Spinal cord (tissue), 10 donors: ENCODE measurements around the gene NOTCH3. TPM values are rescaled to one million over a fixed set of nuclear protein-coding genes. Genes with fewer than 3 reads are reported as not detected.
A peak's percentile ranks its signal among the peaks of the same experiment; 100 is the strongest.

ENCODE experiments used
- DNase-seq, 6 donors: peaks; one replicate each; pipeline versions ENCODE4 v3.0.0 to v3.0.0-alpha.2; 2013 to 2015; ENCODE audit warnings: low spot score in 6 of 6, low read depth in 4 of 6
- H3K27ac ChIP-seq: one replicate; pipeline ENCODE4 v1.5.1; 2013; ENCODE audit warnings: low read depth, low read length, control low read depth
- H3K27me3 ChIP-seq: one replicate; pipeline ENCODE4 v1.6.1; 2013; ENCODE audit warnings: low read length; ENCODE audit not compliant: control insufficient read depth, insufficient read depth
- H3K36me3 ChIP-seq: one replicate; pipeline ENCODE4 v1.6.1; 2013; ENCODE audit warnings: low read length; ENCODE audit not compliant: control insufficient read depth, insufficient read depth
- H3K4me1 ChIP-seq: one replicate; pipeline ENCODE4 v1.6.1; 2013; ENCODE audit warnings: low read length; ENCODE audit not compliant: control insufficient read depth, insufficient read depth
- H3K4me3 ChIP-seq: one replicate; pipeline ENCODE4 v1.5.1; 2013; ENCODE audit warnings: low read depth, low read length, control low read depth
- H3K9me3 ChIP-seq: one replicate; pipeline ENCODE4 v1.6.1; 2013; ENCODE audit warnings: low read length; ENCODE audit not compliant: control insufficient read depth, insufficient read depth
- WGBS: methylation state at CpG from one replicate; pipeline ENCODE4 v1.1.5; 2013; ENCODE audit warnings: missing lambda C conversion rate; ENCODE audit not compliant: insufficient coverage; 5-methylcytosine and 5-hydroxymethylcytosine counted together
- polyA plus RNA-seq, 2 donors: library from polyadenylated mRNA; unstranded; fragments of 120-200 nt; gene quantifications; one replicate each; pipeline ENCODE4 v1.2.1, GENCODE V29; 2013; ENCODE audit not compliant: insufficient read length in 2 of 2
- total RNA-seq, 2 donors: library from RNA; depleted of rRNA in 1 of 2; stranded (reverse); fragments of 120-200 nt in 1 of 2; fragments of >200 nt in 1 of 2; gene quantifications; one replicate each; pipeline versions ENCODE4 v1.2.3 to v1.2.4, GENCODE V29; 2013 to 2014
- donor health status: healthy.

Gene NOTCH3
- total and polyA plus RNA-seq, 4 donors = 34.9 to 76.3 (median 56.4) TPM

GRCh38 chr19:15173746-15174404 is 26.9 kb downstream of the NOTCH3 start:
- peaks cover 82% of the 10 kb centered on the region for H3K36me3 ChIP-seq
- WGBS = 99% methylated on average over 26 of the region's 37 CpGs

GRCh38 chr19:15170345-15170744 is 30.4 kb downstream of the NOTCH3 start:
- WGBS = 93% methylated on average over 21 of the region's 32 CpGs
- Histone ChIP-seq H3K4me3 (no peak overlapping the region), H3K9me3 (peaks cover 1% of the 10 kb centered on the region), H3K4me1 (no peaks in the 10 kb centered on the region), H3K27me3 (no peaks in the 10 kb centered on the region), H3K36me3 (peaks cover 77% of the 10 kb centered on the region), H3K27ac (no peak overlapping the region)
- no peak for DNase-seq

More at GRCh38 chr19:15173746-15174404, 26.9 kb downstream of the NOTCH3 start:
- Histone ChIP-seq H3K9me3 (no peaks in the 10 kb centered on the region), H3K27ac (no peak overlapping the region), H3K4me1 (peaks cover 9% of the 10 kb centered on the region), H3K27me3 (no peaks in the 10 kb centered on the region), H3K4me3 (no peak overlapping the region)
- DNase-seq = no peak

- 96% methylated on average over 7 of the region's 10 CpGs for WGBS
- H3K9me3 ChIP-seq = peaks cover 1% of the 10 kb centered on the region
- DNase-seq = no peak
- no peak overlapping the region for H3K4me3 ChIP-seq
- no peak overlapping the region for H3K27ac ChIP-seq
- H3K27me3 ChIP-seq = no peaks in the 10 kb centered on the region
- no peaks in the 10 kb centered on the region for H3K4me1 ChIP-seq
- peaks cover 79% of the 10 kb centered on the region for H3K36me3 ChIP-seq
Observed at GRCh38 chr19:15169541-15170285, 31.1 kb downstream of the NOTCH3 start.

- H3K36me3 ChIP-seq = peaks cover 78% of the 10 kb centered on the region
- 95% methylated on average over 4 of the region's 4 CpGs for WGBS
- no peaks in the 10 kb centered on the region for H3K4me1 ChIP-seq
- DNase-seq = no peak
- peaks cover 1% of the 10 kb centered on the region for H3K9me3 ChIP-seq
- H3K27ac ChIP-seq = no peak overlapping the region
- no peaks in the 10 kb centered on the region for H3K27me3 ChIP-seq
- no peak overlapping the region for H3K4me3 ChIP-seq
Observed at GRCh38 chr19:15166700-15167099, 34.1 kb downstream of the NOTCH3 start.

GRCh38 chr19:15161028-15161984 is 39.5 kb downstream of the NOTCH3 start:
- DNase-seq = no peak
- H3K27me3 ChIP-seq = no peaks in the 10 kb centered on the region
- peaks cover 59% of the 10 kb centered on the region for H3K36me3 ChIP-seq
- H3K4me3 ChIP-seq = no peak overlapping the region
- 97% methylated on average over 41 of the region's 42 CpGs for WGBS
- peaks cover 7% of the 10 kb centered on the region for H3K9me3 ChIP-seq
- no peaks in the 10 kb centered on the region for H3K4me1 ChIP-seq
- H3K27ac ChIP-seq = no peak overlapping the region

- no peak for DNase-seq
- Histone ChIP-seq H3K27me3 (no peaks in the 10 kb centered on the region), H3K27ac (no peak overlapping the region), H3K36me3 (peaks cover 42% of the 10 kb centered on the region), H3K4me1 (no peaks in the 10 kb centered on the region), H3K4me3 (no peak overlapping the region), H3K9me3 (peaks cover 7% of the 10 kb centered on the region)
- 94% methylated on average over 2 of the region's 3 CpGs for WGBS
Observed at GRCh38 chr19:15159251-15159650, 41.5 kb downstream of the NOTCH3 start.

GRCh38 chr19:15156391-15156790 is 44.4 kb downstream of the NOTCH3 start:
- H3K4me3 ChIP-seq = no peak overlapping the region
- H3K27ac ChIP-seq = no peak overlapping the region
- H3K4me1 ChIP-seq = no peaks in the 10 kb centered on the region
- peaks cover 7% of the 10 kb centered on the region for H3K9me3 ChIP-seq
- no peaks in the 10 kb centered on the region for H3K27me3 ChIP-seq
- H3K36me3 ChIP-seq = peaks cover 19% of the 10 kb centered on the region
- DNase-seq = no peak
- 100% methylated on average over 1 of the region's 4 CpGs for WGBS

- H3K4me3 ChIP-seq = no peak overlapping the region
Observed at GRCh38 chr19:15155296-15155695, 45.5 kb downstream of the NOTCH3 start.

GRCh38 chr19:15154002-15154612 is 46.7 kb downstream of the NOTCH3 start:
- no peaks in the 10 kb centered on the region for H3K27me3 ChIP-seq
- no peaks in the 10 kb centered on the region for H3K36me3 ChIP-seq
- no peaks in the 10 kb centered on the region for H3K9me3 ChIP-seq
- H3K4me3 ChIP-seq = no peak overlapping the region
- WGBS = 100% methylated on average over 3 of the region's 3 CpGs
- no peaks in the 10 kb centered on the region for H3K4me1 ChIP-seq
- DNase-seq = peak in 1 of 6 donors; percentile 7
- no peak overlapping the region for H3K27ac ChIP-seq

More at GRCh38 chr19:15155296-15155695, 45.5 kb downstream of the NOTCH3 start:
- Histone ChIP-seq H3K27me3 (no peaks in the 10 kb centered on the region), H3K9me3 (peaks cover 7% of the 10 kb centered on the region), H3K36me3 (peaks cover 8% of the 10 kb centered on the region), H3K4me1 (no peaks in the 10 kb centered on the region), H3K27ac (no peak overlapping the region)
- 95% methylated on average over 5 of the region's 5 CpGs for WGBS
- DNase-seq = no peak
